ENCODE results near the gene GAB1. TPM values are rescaled to one million over a fixed set of nuclear protein-coding genes. Genes with fewer than 3 reads are reported as not detected.

GAB1 gene
- total RNA-seq, 1 donor from 2014 or later = 64.8 TPM

GRCh38 chr4:143353797-143354196 is 17.1 kb downstream of the GAB1 start:
- no peak for TF ChIP-seq CTCF (IDR thresholded peaks at IDR 0.05)
- Histone ChIP-seq H3K36me3 (no peaks in the 10 kb centered on the region), H3K27me3 (no peaks in the 10 kb centered on the region), H3K27ac (peak overlapping the region; percentile 40), H3K9me3 (no peaks in the 10 kb centered on the region), H3K4me3 (no peak overlapping the region), H3K4me1 (peaks cover 66% of the 10 kb centered on the region)
- ATAC-seq = no peak
- DNase-seq = no peak
- intact Hi-C loops (cut with DNase I) = no loop called here

DNA sequence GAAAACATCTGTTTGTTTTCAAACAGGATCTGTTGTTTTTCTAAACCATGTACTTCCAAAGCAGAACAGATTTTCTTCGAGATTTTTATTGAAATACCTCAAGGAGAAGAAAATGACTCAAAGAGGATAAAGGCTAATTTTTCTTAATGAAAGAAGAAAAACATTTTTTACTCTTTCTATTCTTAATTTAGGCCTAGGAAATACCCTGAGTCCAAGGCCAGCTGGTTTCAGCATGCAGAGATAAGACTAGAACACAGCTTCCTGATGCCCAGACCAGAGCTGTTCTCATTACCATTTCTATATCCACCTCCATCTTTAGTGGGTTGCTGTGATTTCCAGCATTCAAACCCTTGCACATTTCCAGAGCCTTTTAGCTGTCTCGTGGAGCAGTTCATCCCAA is 18.3 kb downstream of the GAB1 start:
- no peak for DNase-seq
- H3K36me3 ChIP-seq = no peaks in the 10 kb centered on the region
- no peaks in the 10 kb centered on the region for H3K27me3 ChIP-seq
- H3K9me3 ChIP-seq = no peaks in the 10 kb centered on the region
- peaks cover 78% of the 10 kb centered on the region for H3K4me1 ChIP-seq
- H3K4me3 ChIP-seq = no peak overlapping the region
- intact Hi-C loops (cut with DNase I) = no loop called here
- ATAC-seq = no peak
- no peak overlapping the region for H3K27ac ChIP-seq
- TF ChIP-seq CTCF (IDR thresholded peaks at IDR 0.05) = no peak

- Histone ChIP-seq H3K4me1 (peaks cover 85% of the 10 kb centered on the region), H3K4me3 (no peak overlapping the region), H3K9me3 (no peaks in the 10 kb centered on the region), H3K27me3 (no peaks in the 10 kb centered on the region), H3K27ac (no peak overlapping the region), H3K36me3 (no peaks in the 10 kb centered on the region)
- no peak for DNase-seq
- TF ChIP-seq CTCF (IDR thresholded peaks at IDR 0.05) = no peak
- intact Hi-C loops (cut with DNase I) = no loop called here
- ATAC-seq = peak; percentile 14
Observed at GRCh38 chr4:143355540-143356217, 19.0 kb downstream of the GAB1 start.

- H3K27me3 ChIP-seq = no peaks in the 10 kb centered on the region
- ATAC-seq = peak; percentile 47
- H3K9me3 ChIP-seq = no peaks in the 10 kb centered on the region
- no peak overlapping the region for H3K27ac ChIP-seq
- H3K36me3 ChIP-seq = no peaks in the 10 kb centered on the region
- DNase-seq = no peak
- no peak overlapping the region for H3K4me3 ChIP-seq
- peaks cover 88% of the 10 kb centered on the region for H3K4me1 ChIP-seq
- TF ChIP-seq CTCF (IDR thresholded peaks at IDR 0.05) = no peak
- intact Hi-C loops (cut with DNase I) = no loop called here
Observed at GRCh38 chr4:143356493-143356892, 19.8 kb downstream of the GAB1 start.

- Histone ChIP-seq H3K36me3 (no peaks in the 10 kb centered on the region), H3K4me3 (no peak overlapping the region), H3K9me3 (no peaks in the 10 kb centered on the region), H3K27me3 (no peaks in the 10 kb centered on the region), H3K4me1 (peaks cover 83% of the 10 kb centered on the region), H3K27ac (no peak overlapping the region)
- intact Hi-C loops (cut with DNase I) = no loop called here
- no peak for TF ChIP-seq CTCF (IDR thresholded peaks at IDR 0.05)
- ATAC-seq (no peak), DNase-seq (no peak)
Observed at GRCh38 chr4:143357161-143357845, 20.6 kb downstream of the GAB1 start.
